GM19023 (cell line): ENCODE measurements around the gene DDRGK1.
A peak's percentile ranks its signal among the peaks of the same experiment; 100 is the strongest.
"Not testable (repeated sequence)": the region's sequence is repeated elsewhere in the genome, so short reads cannot be mapped to it uniquely, and the experiment has no call there.

Source experiments
- ATAC-seq: cut with Tn5 transposase; IDR thresholded peaks from one replicate; pipeline ENCODE4 v1.9.1; 2021; ENCODE audit warnings: mild to moderate bottlenecking, moderate library complexity; ENCODE audit not compliant: unreplicated experiment

The DDRGK1 gene

DNA sequence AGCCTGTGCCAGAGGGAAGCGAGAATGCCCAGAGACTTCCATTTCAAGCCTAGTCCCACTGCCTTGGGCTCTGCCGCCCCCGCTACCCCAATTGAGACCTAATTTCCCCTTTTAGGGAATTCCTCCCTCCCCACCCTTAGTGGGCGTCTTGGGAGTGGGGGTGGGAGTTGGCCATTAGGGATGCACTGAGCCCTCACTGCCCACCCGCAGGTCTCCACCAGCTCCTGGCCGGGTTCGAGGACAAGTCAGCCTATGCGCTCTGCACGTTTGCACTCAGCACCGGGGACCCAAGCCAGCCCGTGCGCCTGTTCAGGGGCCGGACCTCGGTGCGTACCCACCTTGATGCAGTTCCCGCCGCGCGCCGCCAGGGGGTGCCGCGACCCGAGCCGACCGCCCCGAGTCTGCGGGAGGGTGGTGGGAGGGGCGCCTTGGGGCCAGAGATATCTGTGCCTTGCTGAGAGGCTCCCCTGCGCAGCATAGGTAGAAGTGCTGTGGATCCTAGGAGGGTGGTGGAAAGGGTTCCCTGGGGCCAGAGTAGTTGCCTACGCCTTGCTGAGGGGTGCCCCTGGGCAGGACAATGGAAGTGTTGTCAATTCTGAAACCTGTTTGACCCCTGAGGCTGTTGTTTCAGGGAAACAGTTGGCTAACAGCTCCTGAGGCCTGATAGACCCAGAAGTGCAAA, 14.0 kb upstream of the DDRGK1 start:
- ATAC-seq, result peak; percentile 59

- not testable (repeated sequence) for ATAC-seq
These were observed 11.0 kb upstream of the DDRGK1 start for GRCh38 chr20:3215359-3215917.

DNA sequence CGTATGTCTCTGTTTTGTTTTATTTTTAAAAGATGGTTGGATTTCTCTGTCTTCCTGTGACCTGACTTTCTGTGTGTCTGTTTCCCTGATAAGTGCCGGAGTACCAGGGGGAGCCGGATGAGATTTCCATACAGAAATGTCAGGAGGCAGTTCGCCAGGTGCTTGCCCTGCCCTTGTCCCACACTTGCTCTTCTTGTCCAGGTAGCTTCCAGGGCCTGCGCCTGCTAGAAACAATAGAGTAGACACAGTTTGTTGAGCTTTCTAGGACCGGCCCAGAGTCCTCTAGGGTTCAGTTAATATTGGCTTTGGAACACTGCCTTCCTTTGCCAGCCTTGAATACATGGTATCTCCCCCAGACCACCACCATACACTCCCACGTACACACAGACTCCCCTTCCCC, 8.7 kb upstream of the DDRGK1 start:
- no peak for ATAC-seq

DNA sequence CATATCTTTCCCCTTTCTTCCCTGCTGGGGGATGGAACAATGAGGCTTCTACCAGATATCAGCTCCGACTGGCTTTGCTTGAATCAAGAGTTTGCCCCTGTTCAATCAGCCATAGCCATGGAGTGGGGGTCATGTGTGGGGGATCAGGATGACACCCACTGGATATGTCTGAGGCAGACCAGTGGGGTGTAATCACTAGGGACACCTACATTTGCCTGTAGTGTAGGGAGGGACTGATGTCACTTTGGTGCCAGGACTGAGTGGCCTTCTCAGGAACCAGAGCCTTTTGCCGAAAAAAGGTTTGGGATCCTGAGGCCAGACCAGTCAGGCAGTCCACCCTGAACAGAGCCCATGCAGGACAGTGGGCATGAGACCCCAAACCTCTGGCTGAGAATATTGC, 5.9 kb upstream of the DDRGK1 start:
- ATAC-seq, result no peak

- peak; percentile 5 for ATAC-seq
These were observed 5.5 kb upstream of the DDRGK1 start for GRCh38 chr20:3209946-3210317.

DNA sequence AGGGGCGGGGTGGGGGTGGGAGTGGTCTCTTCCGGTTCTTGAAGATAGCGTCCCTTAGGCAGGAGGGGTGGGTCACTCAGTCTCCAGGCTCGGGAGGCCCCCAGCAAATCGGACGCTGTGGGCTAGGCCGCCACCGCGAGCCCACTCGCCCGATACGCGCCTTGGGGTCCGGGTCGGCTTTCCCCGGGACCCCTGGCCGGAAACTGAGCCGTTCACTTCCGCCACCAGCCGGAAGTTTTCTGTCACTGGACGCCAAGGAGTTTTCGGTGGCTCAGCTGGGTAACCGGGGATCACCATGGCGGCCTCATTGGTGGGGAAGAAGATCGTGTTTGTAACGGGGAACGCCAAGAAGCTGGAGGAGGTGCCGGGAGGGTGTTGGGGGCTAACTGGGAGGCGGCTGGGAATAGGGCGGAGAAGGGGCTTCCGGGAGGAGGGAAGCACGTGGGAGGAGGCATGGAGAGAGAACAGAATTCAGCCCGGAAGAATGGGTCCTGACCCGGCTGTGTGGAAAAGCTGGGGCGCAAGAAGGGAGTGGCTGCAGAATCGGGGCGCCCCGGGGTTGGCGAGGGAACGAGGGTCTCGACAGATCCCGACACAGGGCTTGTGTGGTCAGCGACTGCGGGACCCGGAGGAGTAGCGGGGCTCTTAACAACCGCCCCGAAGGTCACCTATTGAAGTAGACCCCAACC, 4.9 kb upstream of the DDRGK1 start, which contains the start of gene ITPA:
Gene ITPA, plus strand, starts transcription at position 242 of the 689 bp plus-strand sequence. Its CDS starts 54 bp downstream, at position 296.
- ATAC-seq, result peak; percentile 50

- ATAC-seq, result no peak
These were observed 4.3 kb upstream of the DDRGK1 start for GRCh38 chr20:3208786-3209256.

DNA sequence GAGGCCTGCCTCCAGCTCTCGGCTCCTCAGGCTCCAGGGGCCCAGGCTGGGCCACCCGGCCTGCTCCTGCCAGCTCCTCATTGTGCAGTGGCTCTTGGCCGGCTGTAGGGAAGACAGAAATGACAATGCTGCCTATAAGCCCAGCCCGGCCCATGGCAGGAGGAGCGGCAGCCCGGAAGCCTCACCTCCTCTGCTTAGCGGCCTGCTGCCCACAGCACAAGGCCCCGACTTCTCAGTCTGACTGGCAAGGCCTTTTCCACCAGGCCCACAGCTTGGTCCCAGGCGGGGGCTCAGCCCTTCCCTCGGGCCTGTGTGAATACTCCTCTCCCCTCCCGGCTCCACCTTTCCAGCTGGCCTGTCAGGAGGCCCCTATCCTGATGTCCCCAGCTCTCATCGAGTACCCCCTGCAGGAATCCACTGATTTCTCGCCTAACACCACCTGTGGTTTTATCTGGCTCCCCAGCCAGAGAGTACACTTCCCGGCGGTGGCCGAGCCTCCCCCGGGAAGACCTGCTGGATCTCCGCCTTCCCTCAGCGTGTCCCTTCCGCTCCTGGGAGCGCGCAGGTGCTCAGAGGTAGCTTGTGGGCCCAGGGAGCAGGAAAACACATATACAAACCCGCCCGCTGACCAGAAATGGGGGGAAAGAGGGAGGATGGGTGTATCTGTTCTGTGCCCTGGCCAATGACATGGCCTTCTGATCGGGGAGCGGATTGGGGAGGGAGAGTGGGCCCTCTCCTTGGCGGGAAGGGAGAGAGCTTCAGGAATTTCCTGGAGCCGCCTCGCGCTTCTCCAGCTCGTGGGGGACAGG, 963 bp downstream of the DDRGK1 start:
- peak; percentile 32 for ATAC-seq

DNA sequence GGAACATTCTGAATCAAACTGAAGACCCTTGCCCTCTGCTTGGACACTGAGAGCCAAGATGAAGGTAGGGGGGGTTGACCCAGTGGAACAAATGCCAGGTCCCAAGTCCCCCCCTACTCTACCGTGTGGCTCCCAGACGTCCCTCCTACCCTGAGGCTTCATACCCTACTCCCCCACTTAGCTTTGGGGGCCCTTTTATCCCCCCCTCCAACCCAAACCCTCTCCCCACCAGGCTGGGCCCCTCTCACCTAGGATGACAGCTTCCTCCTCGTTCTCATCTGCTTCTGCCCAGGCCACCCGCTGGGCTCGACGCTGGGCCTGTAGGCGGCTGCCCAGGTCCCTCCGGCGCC, 1.5 kb downstream of the DDRGK1 start:
- ATAC-seq, result no peak

DNA sequence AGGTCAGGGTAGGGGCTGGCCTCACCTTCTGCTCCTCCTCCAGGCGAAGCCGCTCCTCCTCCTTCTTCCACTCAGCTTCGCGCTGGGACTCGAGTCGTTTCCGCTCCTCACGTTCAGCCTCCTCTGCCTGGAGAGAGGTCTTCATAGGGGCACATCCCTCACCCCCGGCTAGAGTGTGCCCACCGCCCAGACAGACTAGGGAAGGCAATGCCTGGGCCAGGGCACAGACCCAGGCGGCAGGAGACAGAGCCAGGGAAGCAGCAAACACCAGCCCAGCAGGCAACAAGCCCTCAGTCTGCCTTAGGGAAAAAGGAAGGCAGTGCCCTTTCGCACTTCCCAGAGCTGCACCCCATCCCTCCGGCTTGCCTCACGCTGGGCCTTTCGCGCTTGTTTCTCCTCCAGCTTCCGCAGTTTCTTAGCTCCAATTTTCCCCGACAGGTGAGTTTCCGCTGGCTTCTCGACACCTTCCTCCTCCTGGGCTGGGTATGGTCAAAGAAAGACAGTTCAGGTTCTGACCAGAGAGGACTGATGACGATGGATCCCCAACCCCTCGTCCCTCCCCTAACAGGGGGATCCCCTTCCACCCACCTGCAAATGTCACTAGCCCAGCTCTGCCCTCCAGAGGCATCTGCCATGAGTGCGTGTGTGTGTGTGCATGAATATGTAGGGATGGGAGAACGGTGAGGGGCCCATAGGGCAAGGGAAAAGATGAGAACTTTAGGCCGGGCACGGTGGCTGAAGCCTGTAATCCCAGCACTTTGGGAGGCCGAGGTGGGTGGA, 4.3 kb downstream of the DDRGK1 start:
- no peak for ATAC-seq

- no peak for ATAC-seq
These were observed 5.3 kb downstream of the DDRGK1 start for GRCh38 chr20:3199206-3199605.

DNA sequence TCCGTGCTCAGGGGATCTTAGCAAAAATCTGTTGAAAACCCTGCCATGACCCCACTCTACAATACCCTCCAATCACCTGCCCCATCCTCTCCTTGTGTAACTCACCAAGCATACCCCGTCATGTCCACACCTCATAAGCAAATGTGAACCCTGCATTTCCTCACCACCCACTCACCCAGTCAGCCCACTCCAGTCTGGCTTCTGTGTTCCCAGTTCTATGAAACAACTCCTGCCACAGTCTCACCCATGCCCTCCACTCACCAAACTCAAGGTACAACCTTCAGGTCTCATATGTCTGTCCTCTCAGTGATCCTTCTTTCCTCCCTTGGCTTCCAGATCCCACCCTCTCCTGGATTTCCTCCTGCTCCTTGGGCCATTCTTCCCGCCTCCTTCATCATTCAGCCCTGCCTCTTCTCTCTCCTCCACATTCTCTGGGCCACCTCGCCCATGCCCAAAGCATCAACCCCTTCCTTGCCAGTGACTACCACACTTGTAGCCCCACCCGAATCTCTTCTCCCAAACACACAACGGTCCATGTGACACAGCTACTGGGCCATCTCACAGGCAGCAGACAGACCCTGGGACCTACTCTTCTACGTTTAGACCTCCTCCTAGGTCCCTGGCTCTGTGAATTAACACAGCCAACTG, 8.8 kb downstream of the DDRGK1 start:
- no peak for ATAC-seq

GRCh38 chr20:3194617-3195280, 9.7 kb downstream of the DDRGK1 start:
- no peak for ATAC-seq

DNA sequence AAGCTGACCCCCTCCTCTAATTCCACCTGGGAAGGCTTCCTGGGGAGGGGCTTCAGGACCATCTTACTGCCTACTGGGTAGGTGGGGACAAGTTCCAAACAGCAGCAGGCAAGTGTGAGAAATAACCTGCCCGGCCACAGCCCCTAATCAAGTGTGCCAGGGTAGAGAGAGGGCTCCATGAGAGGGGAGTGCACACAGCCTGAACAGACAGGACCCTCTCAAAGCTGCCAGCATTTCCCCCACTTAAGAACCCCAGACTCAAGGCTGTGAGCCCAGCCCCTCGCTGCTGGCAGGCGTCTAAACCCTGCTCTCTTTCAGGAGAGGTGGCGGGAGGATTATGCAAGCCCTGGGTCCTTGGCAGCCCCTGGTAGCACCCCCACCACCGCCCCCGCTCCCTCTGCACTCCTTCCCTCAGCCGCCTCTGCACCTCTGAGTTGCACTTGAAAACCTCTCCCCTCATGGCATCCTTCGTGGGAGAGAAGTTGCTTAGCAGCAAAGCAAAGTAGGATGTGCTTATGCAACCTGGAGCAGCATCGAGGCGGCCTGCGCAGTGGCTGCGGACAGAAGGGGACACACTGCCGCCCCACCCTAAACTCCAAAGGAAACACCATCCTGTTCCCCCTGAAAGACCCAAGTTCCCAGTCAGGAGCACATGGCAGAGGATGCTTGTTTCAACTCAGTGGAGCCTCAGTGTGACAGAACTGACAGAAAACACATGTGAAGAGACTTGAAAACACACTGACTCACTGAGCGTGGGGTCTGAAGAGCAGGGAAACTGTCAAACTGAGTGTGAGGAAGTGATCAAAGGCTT, 10.5 kb downstream of the DDRGK1 start:
- no peak for ATAC-seq

GRCh38 chr20:3192226-3193015, 12.1 kb downstream of the DDRGK1 start:
- ATAC-seq, result no peak

- no peak for ATAC-seq
These were observed 13.8 kb downstream of the DDRGK1 start for GRCh38 chr20:3190681-3191111.

DNA sequence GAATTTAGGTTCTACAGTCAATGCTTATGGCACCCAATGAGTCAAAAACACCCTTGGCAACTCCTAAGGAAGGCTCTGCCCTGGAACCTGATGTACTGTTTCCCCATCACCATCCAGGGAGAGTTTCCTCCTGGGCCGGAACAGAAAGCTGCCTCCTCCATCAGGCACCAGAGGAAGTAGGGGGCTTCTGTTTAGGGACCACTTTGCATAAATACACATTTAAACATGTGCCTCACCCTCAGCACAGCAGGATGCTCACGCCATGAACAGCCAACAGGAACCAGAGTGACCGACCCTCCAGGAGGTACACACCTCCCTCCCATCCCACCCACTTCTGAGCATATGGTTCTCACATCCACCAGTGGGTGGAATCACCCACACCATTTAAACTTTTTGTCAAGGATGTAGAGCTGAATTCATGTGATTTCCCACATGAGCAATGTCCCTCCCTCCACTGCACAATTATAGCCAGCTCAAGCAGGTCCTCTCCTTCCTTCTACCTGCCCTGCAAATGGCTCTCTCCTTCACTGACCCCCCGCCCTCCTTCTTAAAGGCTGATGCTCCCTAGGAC, 14.8 kb downstream of the DDRGK1 start:
- ATAC-seq, result no peak
